Naive thymus-derived CD4-positive, alpha-beta T cell (primary cell): ENCODE measurements around the gene CCNL2. TPM values are rescaled to one million over a fixed set of nuclear protein-coding genes. Genes with fewer than 3 reads are reported as not detected.

Source experiments
- ATAC-seq: fragments of 150-1000 bp; cut with Tn5 transposase; 2 replicates; pipeline ENCODE4 v1.10.0; 2021; ENCODE audit warnings: mild to moderate bottlenecking, moderate library complexity
- CTCF ChIA-PET: fragments of 350-600 bp; sonication (Branson Sonifier 250); formaldehyde crosslinking; loops from one replicate; lab custom pipeline; 2021; ENCODE audit warnings: antibody characterized with exemption; lab: Charles Lee
- POLR2A ChIA-PET: fragments of 350-600 bp; sonication (Branson Sonifier 250); formaldehyde crosslinking; loops from one replicate; lab custom pipeline; 2021; ENCODE audit warnings: antibody characterized with exemption, inconsistent platforms; lab: Charles Lee
- DNase-seq, 9 donors: peaks; one replicate each; pipeline versions ENCODE4 v3.0.0 to v3.0.0-alpha.2; 2020 to 2022; ENCODE audit warnings: mixed read lengths in 1 of 9
- H3K27ac ChIP-seq: one replicate; pipeline ENCODE4 v1.7.0; 2013; ENCODE audit warnings: mild to moderate bottlenecking, low read depth, low read length, moderate library complexity
- H3K27me3 ChIP-seq, 2 donors: one replicate each; pipeline ENCODE4 v1.7.0; 2013; ENCODE audit warnings: low read length in 2 of 2, mild to moderate bottlenecking in 2 of 2, moderate library complexity in 2 of 2; ENCODE audit not compliant: control insufficient read depth in 2 of 2, insufficient read depth in 2 of 2
- H3K36me3 ChIP-seq, 3 experiments: 1 replicate in 2 of 3; 2 replicates in 1 of 3; pipeline ENCODE4 v1.7.0; 2013; ENCODE audit warnings: low read length in 3 of 3, mild to moderate bottlenecking in 3 of 3, moderate library complexity in 1 of 3; ENCODE audit not compliant: insufficient read depth in 3 of 3, control insufficient read depth in 2 of 3
- H3K4me1 ChIP-seq, 2 donors: one replicate each; pipeline ENCODE4 v1.7.0; 2013; ENCODE audit warnings: low read length in 2 of 2, mild to moderate bottlenecking in 2 of 2, moderate library complexity in 1 of 2; ENCODE audit not compliant: control insufficient read depth in 2 of 2, insufficient read depth in 2 of 2
- H3K4me3 ChIP-seq: 2 replicates; pipeline ENCODE4 v1.7.0; 2013; ENCODE audit warnings: mild to moderate bottlenecking, low read length
- H3K9me3 ChIP-seq, 3 experiments: 1 replicate in 2 of 3; 2 replicates in 1 of 3; pipeline ENCODE4 v1.7.0; 2013; ENCODE audit warnings: low read length in 3 of 3; ENCODE audit not compliant: control insufficient read depth in 2 of 3
- H3K27ac Mint-ChIP-seq, 9 donors: one replicate each; pipeline ENCODE4 v1.8.0; 2020 to 2022; ENCODE audit warnings: mixed read lengths in 9 of 9, mild to moderate bottlenecking in 8 of 9, moderate library complexity in 5 of 9, inconsistent platforms in 2 of 9
- H3K27me3 Mint-ChIP-seq, 5 donors: one replicate each; pipeline ENCODE4 v1.8.0; 2021 to 2022; ENCODE audit warnings: mixed read lengths in 5 of 5, mild to moderate bottlenecking in 1 of 5
- H3K36me3 Mint-ChIP-seq, 5 donors: one replicate each; pipeline ENCODE4 v1.8.0; 2020 to 2022; ENCODE audit warnings: mixed read lengths in 5 of 5, mild to moderate bottlenecking in 3 of 5, inconsistent platforms in 1 of 5
- H3K4me1 Mint-ChIP-seq, 7 donors: one replicate each; pipeline ENCODE4 v1.8.0; 2020 to 2022; ENCODE audit warnings: mixed read lengths in 7 of 7, mild to moderate bottlenecking in 3 of 7, inconsistent platforms in 1 of 7
- H3K4me3 Mint-ChIP-seq, 10 donors: one replicate each; pipeline ENCODE4 v1.8.0; 2020 to 2022; ENCODE audit warnings: mild to moderate bottlenecking in 10 of 10, mixed read lengths in 10 of 10, moderate library complexity in 6 of 10, inconsistent platforms in 2 of 10
- H3K9me3 Mint-ChIP-seq, 11 donors: one replicate each; pipeline ENCODE4 v1.8.0; 2020 to 2022; ENCODE audit warnings: mixed read lengths in 11 of 11, mild to moderate bottlenecking in 4 of 11, inconsistent platforms in 1 of 11, moderate library complexity in 1 of 11
- intact Hi-C, 2 donors: fragments of 100-400 bp; cut with micrococcal nuclease; formaldehyde crosslinking; loops; one replicate each; pipeline ENCODE4 v1.15.1; 2023
- polyA plus RNA-seq, 2 donors: library from polyadenylated mRNA; unstranded; fragments of 300-500 nt; fragmentation: Illumina TruSeq; gene quantifications; one replicate each; pipeline ENCODE4 v1.2.3, GENCODE V29; 2021
- total RNA-seq, 6 experiments: library from RNA in 5 of 6; stranded (reverse) in 5 of 6; gene quantifications; 1 replicate in 5 of 6; 2 replicates in 1 of 6; pipeline ENCODE4 v1.2.3 and lab custom pipeline; 2021 to 2026

CCNL2 gene
- total and polyA plus RNA-seq, 7 experiments from 2014 or later: 16.3 to 403 (median 238) TPM

GRCh38 chr1:1352786-1353388 lies 46.2 kb downstream of the CCNL2 start:
- Histone ChIP-seq H3K9me3 (no peaks in the 10 kb centered on the region), H3K4me3 (no peak overlapping the region), H3K4me1 (peaks cover 0 to 16% of the 10 kb centered on the region in 2 donors), H3K27me3 (peaks cover 0 to 8% of the 10 kb centered on the region in 2 donors), H3K36me3 (no peaks in the 10 kb centered on the region), H3K27ac (no peak overlapping the region)
- peak overlapping the region in 5 of 9 donors; percentile 8 to 86 (median 51) for H3K27ac Mint-ChIP-seq
- DNase-seq (no peak), ATAC-seq (no peak)
- H3K36me3 Mint-ChIP-seq: peaks cover 0 to 2% (median 0%) of the 10 kb centered on the region in 5 donors
- ChIA-PET POLR2A (interaction anchor here (0.8 to 2.8 kb wide), 4 partner anchors 12 to 21 kb away, joined by 3 to 13 read pairs (median 6); partner anchors contain the start of gene AURKAIP1), CTCF (no interaction called here)
- H3K27me3 Mint-ChIP-seq: peaks cover 0 to 31% (median 9%) of the 10 kb centered on the region in 5 donors
- H3K9me3 Mint-ChIP-seq: peaks cover 0 to 3% (median 0%) of the 10 kb centered on the region in 11 donors
- peaks cover 0 to 20% (median 15%) of the 10 kb centered on the region in 7 donors for H3K4me1 Mint-ChIP-seq
- intact Hi-C loops: no loop called here
- H3K4me3 Mint-ChIP-seq: peak overlapping the region; percentile 25 to 85 (median 58)

GRCh38 chr1:1351511-1352427 lies 47.4 kb downstream of the CCNL2 start:
- POLR2A ChIA-PET: interaction anchor here (0.8 to 2.8 kb wide), 4 partner anchors 14 to 23 kb away, joined by 3 to 13 read pairs (median 6); partner anchors contain the start of gene AURKAIP1
- no peak overlapping the region for H3K4me3 ChIP-seq
- no peak overlapping the region for H3K27ac ChIP-seq
- ATAC-seq: no peak
- H3K4me1 Mint-ChIP-seq: peaks cover 10 to 31% (median 24%) of the 10 kb centered on the region in 7 donors
- H3K36me3 ChIP-seq: no peaks in the 10 kb centered on the region
- H3K4me1 ChIP-seq: peaks cover 0 to 19% of the 10 kb centered on the region in 2 donors
- DNase-seq: no peak
- intact Hi-C loops: no loop called here
- peak overlapping the region; percentile 31 to 85 (median 70) for H3K4me3 Mint-ChIP-seq
- peaks cover 0 to 2% (median 0%) of the 10 kb centered on the region in 5 donors for H3K36me3 Mint-ChIP-seq
- H3K9me3 ChIP-seq: no peaks in the 10 kb centered on the region
- CTCF ChIA-PET: interaction anchor here (0.7 to 1.2 kb wide), 3 partner anchors 18 to 89 kb away, joined by 3 to 4 read pairs (median 3); no protein-coding TSS in a partner anchor
- peaks cover 0 to 26% (median 9%) of the 10 kb centered on the region in 5 donors for H3K27me3 Mint-ChIP-seq
- peaks cover 0 to 6% of the 10 kb centered on the region in 2 donors for H3K27me3 ChIP-seq
- H3K9me3 Mint-ChIP-seq: peaks cover 0 to 3% (median 0%) of the 10 kb centered on the region in 11 donors
- H3K27ac Mint-ChIP-seq: peak overlapping the region in 6 of 9 donors; percentile 48 to 86 (median 66)

- Mint-ChIP-seq H3K4me3 (peak within 1 kb of the TSS; percentile 40 to 85 (median 76)), H3K27me3 (peaks cover 0 to 24% (median 9%) of the 10 kb centered on the region in 5 donors), H3K9me3 (peaks cover 0 to 3% (median 0%) of the 10 kb centered on the region in 11 donors), H3K4me1 (peaks cover 13 to 34% (median 29%) of the 10 kb centered on the region in 7 donors), H3K27ac (peak within 1 kb of the TSS in 5 of 9 donors; percentile 34 to 76 (median 56)), H3K36me3 (peaks cover 0 to 2% (median 0%) of the 10 kb centered on the region in 5 donors)
- peaks cover 0 to 19% of the 10 kb centered on the region in 2 donors for H3K4me1 ChIP-seq
- no peaks in the 10 kb centered on the region for H3K36me3 ChIP-seq
- ChIA-PET POLR2A (interaction anchor here (2.2 kb wide), 1 partner anchor 26 kb away, joined by 15 read pairs; the partner anchor contains the start of gene AURKAIP1), CTCF (no interaction called here)
- peaks cover 0 to 6% of the 10 kb centered on the region in 2 donors for H3K27me3 ChIP-seq
- intact Hi-C loops: loop anchor here (1.0 kb wide), 6 partner anchors 22 to 92 kb away; partner anchors contain the start of genes CPTP (in 1 of the 2), INTS11 (in 1 of the 2) and PUSL1 (in 1 of the 2)
- peak within 1 kb of the TSS; percentile 56 for H3K4me3 ChIP-seq
- H3K9me3 ChIP-seq: no peaks in the 10 kb centered on the region
- peak; percentile 94 for ATAC-seq
- peak within 1 kb of the TSS; percentile 92 for H3K27ac ChIP-seq
- peak; percentile 51 to 86 (median 78) for DNase-seq
These were observed 49.7 kb downstream of the CCNL2 start, which contains the start of gene DVL1 for GRCh38 chr1:1349256-1350012. TSS of gene DVL1 (minus strand) at chr1:1349418. CDS start at chr1:1349065, 353 bp downstream.

- ChIA-PET CTCF (interaction anchor here (0.8 to 1.9 kb wide), 4 partner anchors 23 to 227 kb away, joined by 3 to 6 read pairs (median 5); partner anchors contain the start of gene AURKAIP1), POLR2A (interaction anchor here (0.6 to 2.2 kb wide), 7 partner anchors 10 to 58 kb away, joined by 3 to 15 read pairs (median 4); partner anchors contain the start of genes AURKAIP1, MRPL20 and MXRA8)
- ATAC-seq: peak; percentile 41
- no peak for DNase-seq
- H3K9me3 Mint-ChIP-seq: peaks cover 0 to 3% (median 0%) of the 10 kb centered on the region in 11 donors
- intact Hi-C loops: loop anchor here (1.0 kb wide), 6 partner anchors 23 to 93 kb away; partner anchors contain the start of genes CPTP (in 1 of the 2), INTS11 (in 1 of the 2) and PUSL1 (in 1 of the 2)
- H3K9me3 ChIP-seq: no peaks in the 10 kb centered on the region
- H3K4me3 ChIP-seq: peak overlapping the region; percentile 56
- peak overlapping the region; percentile 75 for H3K27ac ChIP-seq
- H3K4me1 Mint-ChIP-seq: peaks cover 13 to 32% (median 24%) of the 10 kb centered on the region in 7 donors
- no peaks in the 10 kb centered on the region for H3K36me3 ChIP-seq
- peaks cover 0 to 2% (median 0%) of the 10 kb centered on the region in 5 donors for H3K36me3 Mint-ChIP-seq
- peak overlapping the region in 5 of 9 donors; percentile 19 to 76 (median 49) for H3K27ac Mint-ChIP-seq
- H3K4me1 ChIP-seq: peaks cover 0 to 16% of the 10 kb centered on the region in 2 donors
- no peaks in the 10 kb centered on the region for H3K27me3 ChIP-seq
- peaks cover 0 to 17% (median 9%) of the 10 kb centered on the region in 5 donors for H3K27me3 Mint-ChIP-seq
- peak overlapping the region; percentile 40 to 85 (median 76) for H3K4me3 Mint-ChIP-seq
These were observed 50.5 kb downstream of the CCNL2 start for GRCh38 chr1:1348420-1349255.
